ENCODE results near the gene CPE.

GRCh38 chr4:165335163-165335703, 43.6 kb upstream of the CPE start:
- TF ChIP-seq, protein P1, sequence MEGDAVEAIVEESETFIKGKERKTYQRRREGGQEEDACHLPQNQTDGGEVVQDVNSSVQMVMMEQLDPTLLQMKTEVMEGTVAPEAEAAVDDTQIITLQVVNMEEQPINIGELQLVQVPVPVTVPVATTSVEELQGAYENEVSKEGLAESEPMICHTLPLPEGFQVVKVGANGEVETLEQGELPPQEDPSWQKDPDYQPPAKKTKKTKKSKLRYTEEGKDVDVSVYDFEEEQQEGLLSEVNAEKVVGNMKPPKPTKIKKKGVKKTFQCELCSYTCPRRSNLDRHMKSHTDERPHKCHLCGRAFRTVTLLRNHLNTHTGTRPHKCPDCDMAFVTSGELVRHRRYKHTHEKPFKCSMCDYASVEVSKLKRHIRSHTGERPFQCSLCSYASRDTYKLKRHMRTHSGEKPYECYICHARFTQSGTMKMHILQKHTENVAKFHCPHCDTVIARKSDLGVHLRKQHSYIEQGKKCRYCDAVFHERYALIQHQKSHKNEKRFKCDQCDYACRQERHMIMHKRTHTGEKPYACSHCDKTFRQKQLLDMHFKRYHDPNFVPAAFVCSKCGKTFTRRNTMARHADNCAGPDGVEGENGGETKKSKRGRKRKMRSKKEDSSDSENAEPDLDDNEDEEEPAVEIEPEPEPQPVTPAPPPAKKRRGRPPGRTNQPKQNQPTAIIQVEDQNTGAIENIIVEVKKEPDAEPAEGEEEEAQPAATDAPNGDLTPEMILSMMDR (IDR thresholded peaks at IDR 0.05) = no peak
- TF ChIP-seq POLR2A (IDR thresholded peaks at IDR 0.05) = no peak

Measured in prostate gland (tissue), 2 donors.